ENCODE results near the gene HS2ST1. TPM values are rescaled to one million over a fixed set of nuclear protein-coding genes. Genes with fewer than 3 reads are reported as not detected.

Gene HS2ST1
- total and polyA plus RNA-seq, 2 donors (not counting 1 experiment from before 2014, with no cell fraction given): 19.2 to 22.5 TPM

- no peak for DNase-seq (ENCODE audit: low read depth in 2 of 2)
- Histone ChIP-seq H3K4me2 (ENCODE audit: extremely low read depth, insufficient read depth, low read length) (no peak overlapping the region), H4K20me1 (ENCODE audit: control insufficient read depth, extremely low read depth, insufficient read depth, low read length) (no peaks in the 10 kb centered on the region), H3K36me3 (ENCODE audit: control insufficient read depth, insufficient read depth, low read length) (no peaks in the 10 kb centered on the region), H2AFZ (ENCODE audit: low read length) (no peak overlapping the region), H3K4me3 (replicated peaks in 1 of 4; ENCODE audit: control extremely low read depth in 1 of 4, insufficient read depth in 1 of 4, low read depth in 3 of 4, low read length in 4 of 4) (no peak overlapping the region), H3K27ac (ENCODE audit: insufficient read depth, low read length) (no peak overlapping the region), H3K4me1 (ENCODE audit: control insufficient read depth, extremely low read depth, insufficient read depth, low read length) (no peaks in the 10 kb centered on the region), H3K9ac (ENCODE audit: insufficient read depth, low read length) (no peak overlapping the region), H3K9me3 (ENCODE audit: control insufficient read depth, insufficient read depth, low read depth, low read length) (no peaks in the 10 kb centered on the region), H3K79me2 (ENCODE audit: control insufficient read depth, insufficient read depth, low read length) (no peaks in the 10 kb centered on the region), H3K27me3 (ENCODE audit: control insufficient read depth, insufficient read depth, low read length) (no peaks in the 10 kb centered on the region)
- no peak for TF ChIP-seq EZH2 (IDR thresholded peaks at IDR 0.05; ENCODE audit: low read length, missing control alignments)
- TF ChIP-seq, protein P1, sequence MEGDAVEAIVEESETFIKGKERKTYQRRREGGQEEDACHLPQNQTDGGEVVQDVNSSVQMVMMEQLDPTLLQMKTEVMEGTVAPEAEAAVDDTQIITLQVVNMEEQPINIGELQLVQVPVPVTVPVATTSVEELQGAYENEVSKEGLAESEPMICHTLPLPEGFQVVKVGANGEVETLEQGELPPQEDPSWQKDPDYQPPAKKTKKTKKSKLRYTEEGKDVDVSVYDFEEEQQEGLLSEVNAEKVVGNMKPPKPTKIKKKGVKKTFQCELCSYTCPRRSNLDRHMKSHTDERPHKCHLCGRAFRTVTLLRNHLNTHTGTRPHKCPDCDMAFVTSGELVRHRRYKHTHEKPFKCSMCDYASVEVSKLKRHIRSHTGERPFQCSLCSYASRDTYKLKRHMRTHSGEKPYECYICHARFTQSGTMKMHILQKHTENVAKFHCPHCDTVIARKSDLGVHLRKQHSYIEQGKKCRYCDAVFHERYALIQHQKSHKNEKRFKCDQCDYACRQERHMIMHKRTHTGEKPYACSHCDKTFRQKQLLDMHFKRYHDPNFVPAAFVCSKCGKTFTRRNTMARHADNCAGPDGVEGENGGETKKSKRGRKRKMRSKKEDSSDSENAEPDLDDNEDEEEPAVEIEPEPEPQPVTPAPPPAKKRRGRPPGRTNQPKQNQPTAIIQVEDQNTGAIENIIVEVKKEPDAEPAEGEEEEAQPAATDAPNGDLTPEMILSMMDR (conservative IDR thresholded peaks at IDR 0.05 in 1 of 2, IDR thresholded peaks at IDR 0.05 in 1 of 2; ENCODE audit: low read depth in 1 of 2, low read length in 2 of 2): no peak
Measured at GRCh38 chr1:87106144-87106543, 191.7 kb downstream of the HS2ST1 start.

DNA sequence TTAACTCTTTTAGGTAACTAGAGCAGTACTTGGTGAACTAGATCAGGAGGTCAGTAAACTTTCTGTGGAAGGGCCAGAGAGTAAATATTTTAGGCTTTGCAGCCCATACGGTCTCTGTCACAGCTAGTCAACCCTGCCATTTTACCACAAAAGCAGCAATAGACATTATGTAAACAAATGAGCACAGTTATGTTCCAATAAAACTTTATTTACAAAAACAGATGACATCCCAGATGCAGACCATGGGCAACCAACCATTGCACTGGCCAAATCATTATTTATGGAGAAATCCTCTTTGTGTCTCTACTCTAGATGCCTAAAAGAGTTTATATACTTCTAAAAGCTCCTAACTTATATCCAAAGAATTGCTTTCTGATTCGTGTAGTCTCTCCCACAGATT is 192.4 kb downstream of the HS2ST1 start:
- TF ChIP-seq EZH2 (IDR thresholded peaks at IDR 0.05; ENCODE audit: low read length, missing control alignments): no peak
- TF ChIP-seq, protein P1 (conservative IDR thresholded peaks at IDR 0.05 in 1 of 2, IDR thresholded peaks at IDR 0.05 in 1 of 2; ENCODE audit: low read depth in 1 of 2, low read length in 2 of 2): no peak
- no peak overlapping the region for H2AFZ ChIP-seq (ENCODE audit: low read length)
- H3K79me2 ChIP-seq (ENCODE audit: control insufficient read depth, insufficient read depth, low read length): no peaks in the 10 kb centered on the region
- H3K9ac ChIP-seq (ENCODE audit: insufficient read depth, low read length): no peak overlapping the region
- no peaks in the 10 kb centered on the region for H4K20me1 ChIP-seq (ENCODE audit: control insufficient read depth, extremely low read depth, insufficient read depth, low read length)
- no peak for DNase-seq (ENCODE audit: low read depth in 2 of 2)
- H3K27me3 ChIP-seq (ENCODE audit: control insufficient read depth, insufficient read depth, low read length): no peaks in the 10 kb centered on the region
- no peak overlapping the region for H3K4me2 ChIP-seq (ENCODE audit: extremely low read depth, insufficient read depth, low read length)
- H3K4me1 ChIP-seq (ENCODE audit: control insufficient read depth, extremely low read depth, insufficient read depth, low read length): no peaks in the 10 kb centered on the region
- H3K36me3 ChIP-seq (ENCODE audit: control insufficient read depth, insufficient read depth, low read length): no peaks in the 10 kb centered on the region
- H3K27ac ChIP-seq (ENCODE audit: insufficient read depth, low read length): no peak overlapping the region
- no peak overlapping the region for H3K4me3 ChIP-seq (replicated peaks in 1 of 4; ENCODE audit: control extremely low read depth in 1 of 4, insufficient read depth in 1 of 4, low read depth in 3 of 4, low read length in 4 of 4)
- H3K9me3 ChIP-seq (ENCODE audit: control insufficient read depth, insufficient read depth, low read depth, low read length): no peaks in the 10 kb centered on the region

- no peak overlapping the region for H3K4me2 ChIP-seq (ENCODE audit: extremely low read depth, insufficient read depth, low read length)
- H3K79me2 ChIP-seq (ENCODE audit: control insufficient read depth, insufficient read depth, low read length): no peaks in the 10 kb centered on the region
- H3K9ac ChIP-seq (ENCODE audit: insufficient read depth, low read length): no peak overlapping the region
- H3K4me1 ChIP-seq (ENCODE audit: control insufficient read depth, extremely low read depth, insufficient read depth, low read length): peaks cover 3% of the 10 kb centered on the region
- no peak for TF ChIP-seq EZH2 (IDR thresholded peaks at IDR 0.05; ENCODE audit: low read length, missing control alignments)
- TF ChIP-seq, protein P1 (conservative IDR thresholded peaks at IDR 0.05 in 1 of 2, IDR thresholded peaks at IDR 0.05 in 1 of 2; ENCODE audit: low read depth in 1 of 2, low read length in 2 of 2): no peak
- H3K9me3 ChIP-seq (ENCODE audit: control insufficient read depth, insufficient read depth, low read depth, low read length): no peaks in the 10 kb centered on the region
- no peak for DNase-seq (ENCODE audit: low read depth in 2 of 2)
- H3K4me3 ChIP-seq (replicated peaks in 1 of 4; ENCODE audit: control extremely low read depth in 1 of 4, insufficient read depth in 1 of 4, low read depth in 3 of 4, low read length in 4 of 4): no peak overlapping the region
- no peaks in the 10 kb centered on the region for H3K27me3 ChIP-seq (ENCODE audit: control insufficient read depth, insufficient read depth, low read length)
- no peak overlapping the region for H3K27ac ChIP-seq (ENCODE audit: insufficient read depth, low read length)
- no peak overlapping the region for H2AFZ ChIP-seq (ENCODE audit: low read length)
- no peaks in the 10 kb centered on the region for H4K20me1 ChIP-seq (ENCODE audit: control insufficient read depth, extremely low read depth, insufficient read depth, low read length)
- no peaks in the 10 kb centered on the region for H3K36me3 ChIP-seq (ENCODE audit: control insufficient read depth, insufficient read depth, low read length)
Measured at GRCh38 chr1:87108228-87108627, 193.8 kb downstream of the HS2ST1 start.
